Measurements from ENCODE around the gene GPATCH2L. TPM values are rescaled to one million over a fixed set of nuclear protein-coding genes. Genes with fewer than 3 reads are reported as not detected.

Gene GPATCH2L
- total RNA-seq, 6 experiments from 2014 or later = 38.3 to 44.8 (median 41.9) TPM

DNA sequence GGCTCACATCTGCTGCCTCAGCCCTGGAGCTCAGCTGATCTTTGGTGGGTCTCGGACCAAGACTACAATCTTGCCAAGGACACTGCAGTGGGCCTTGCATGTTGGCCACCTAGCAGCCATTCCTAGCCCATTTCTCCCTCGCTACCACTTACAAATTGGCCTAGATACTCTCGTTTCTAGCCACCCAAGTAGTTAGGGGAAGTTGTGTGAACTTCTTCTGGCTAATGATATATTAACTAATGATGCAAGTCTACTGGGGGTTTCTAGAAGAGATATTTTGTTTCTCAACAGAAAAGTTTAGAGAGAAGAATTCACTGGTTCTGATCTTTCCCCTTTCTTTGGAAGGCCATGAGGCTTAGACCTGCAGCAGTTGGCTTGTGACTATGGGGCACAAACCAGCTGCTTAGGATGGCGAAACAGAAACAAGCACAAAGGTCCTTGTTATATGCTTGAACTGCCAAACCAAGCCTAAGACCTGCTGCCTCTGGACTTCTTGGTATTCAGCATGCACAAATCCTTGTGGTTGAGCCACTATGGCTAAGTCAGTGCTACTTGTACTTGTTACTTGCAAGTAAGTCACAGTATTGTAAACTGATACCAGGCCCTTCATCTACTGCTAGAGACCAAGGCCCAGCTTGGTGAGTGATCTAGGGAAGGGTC, 30.5 kb upstream of the GPATCH2L start:
- Mint-ChIP-seq H3K9me3 (no peaks in the 10 kb centered on the region), H3K4me3 (no peak overlapping the region), H3K36me3 (ENCODE audit: low read depth) (no peaks in the 10 kb centered on the region), H3K27ac (no peak overlapping the region), H3K4me1 (ENCODE audit: low read depth) (no peaks in the 10 kb centered on the region), H3K27me3 (ENCODE audit: insufficient read depth) (peaks cover 28% of the 10 kb centered on the region)
- no peak for DNase-seq
- TF ChIP-seq, protein P1, sequence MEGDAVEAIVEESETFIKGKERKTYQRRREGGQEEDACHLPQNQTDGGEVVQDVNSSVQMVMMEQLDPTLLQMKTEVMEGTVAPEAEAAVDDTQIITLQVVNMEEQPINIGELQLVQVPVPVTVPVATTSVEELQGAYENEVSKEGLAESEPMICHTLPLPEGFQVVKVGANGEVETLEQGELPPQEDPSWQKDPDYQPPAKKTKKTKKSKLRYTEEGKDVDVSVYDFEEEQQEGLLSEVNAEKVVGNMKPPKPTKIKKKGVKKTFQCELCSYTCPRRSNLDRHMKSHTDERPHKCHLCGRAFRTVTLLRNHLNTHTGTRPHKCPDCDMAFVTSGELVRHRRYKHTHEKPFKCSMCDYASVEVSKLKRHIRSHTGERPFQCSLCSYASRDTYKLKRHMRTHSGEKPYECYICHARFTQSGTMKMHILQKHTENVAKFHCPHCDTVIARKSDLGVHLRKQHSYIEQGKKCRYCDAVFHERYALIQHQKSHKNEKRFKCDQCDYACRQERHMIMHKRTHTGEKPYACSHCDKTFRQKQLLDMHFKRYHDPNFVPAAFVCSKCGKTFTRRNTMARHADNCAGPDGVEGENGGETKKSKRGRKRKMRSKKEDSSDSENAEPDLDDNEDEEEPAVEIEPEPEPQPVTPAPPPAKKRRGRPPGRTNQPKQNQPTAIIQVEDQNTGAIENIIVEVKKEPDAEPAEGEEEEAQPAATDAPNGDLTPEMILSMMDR (IDR thresholded peaks at IDR 0.05) = no peak

DNA sequence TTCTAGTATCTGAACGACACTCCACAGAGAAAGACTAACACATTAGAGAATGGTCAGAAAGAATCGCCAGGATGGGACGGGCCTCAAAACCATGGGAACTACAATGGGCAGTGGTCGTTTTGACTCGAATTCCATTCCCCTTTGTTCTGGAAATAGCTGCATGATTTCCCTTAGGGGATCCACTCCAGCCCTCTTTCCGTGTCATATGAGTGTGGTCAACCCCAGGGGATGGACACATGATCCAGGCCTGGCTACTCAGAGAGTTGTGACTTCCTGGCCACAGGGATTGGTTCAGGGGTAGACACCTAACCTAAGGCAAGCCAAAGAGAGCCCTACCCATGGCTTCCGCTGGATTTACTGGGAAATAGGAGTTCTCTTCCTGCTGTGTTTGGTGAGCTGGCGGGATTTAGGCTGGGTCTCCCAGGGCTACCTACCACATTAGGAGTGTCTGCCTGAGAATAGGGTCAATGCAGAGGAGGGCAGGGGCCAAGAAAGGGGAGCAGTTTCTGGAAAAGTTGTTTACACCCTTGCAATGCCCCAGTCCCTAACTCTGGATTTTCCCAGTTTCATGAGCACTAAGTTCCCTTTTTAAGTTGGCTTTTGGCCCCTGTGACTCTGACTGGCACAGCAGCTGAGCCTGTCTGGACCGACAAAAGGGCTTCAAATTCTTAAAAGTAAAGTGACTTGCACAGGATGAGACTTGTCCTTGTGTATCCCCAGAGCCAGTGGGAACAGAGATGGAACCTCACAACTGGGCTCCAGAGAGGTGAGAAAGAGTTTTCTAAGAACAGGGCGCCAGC, 28.1 kb upstream of the GPATCH2L start:
- TF ChIP-seq, protein P1 (IDR thresholded peaks at IDR 0.05) = no peak
- Mint-ChIP-seq H3K4me3 (no peak overlapping the region), H3K27me3 (ENCODE audit: insufficient read depth) (peaks cover 21% of the 10 kb centered on the region), H3K9me3 (no peaks in the 10 kb centered on the region), H3K27ac (no peak overlapping the region), H3K36me3 (ENCODE audit: low read depth) (no peaks in the 10 kb centered on the region), H3K4me1 (ENCODE audit: low read depth) (no peaks in the 10 kb centered on the region)
- no peak for DNase-seq

DNA sequence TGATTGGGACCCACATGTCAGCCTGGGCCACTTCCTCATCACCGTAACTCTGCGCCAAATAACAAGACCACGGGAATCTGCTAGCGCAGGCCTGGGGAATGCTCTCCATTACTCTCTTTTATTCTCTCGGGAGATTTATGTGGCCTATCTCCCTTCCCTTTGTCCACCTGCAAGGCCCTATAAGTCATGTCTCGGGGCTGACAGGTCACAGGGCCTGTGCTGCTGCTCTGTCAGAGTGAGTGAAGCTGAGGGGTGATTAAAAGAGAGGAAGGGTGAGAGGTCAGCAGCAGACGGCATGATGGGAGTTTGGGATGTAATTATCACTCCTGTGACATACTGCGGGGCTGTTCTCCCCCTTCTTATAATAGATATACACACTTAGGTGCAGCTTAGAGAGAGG, 26.2 kb upstream of the GPATCH2L start:
- Mint-ChIP-seq H3K9me3 (no peaks in the 10 kb centered on the region), H3K27me3 (ENCODE audit: insufficient read depth) (peaks cover 23% of the 10 kb centered on the region), H3K27ac (no peak overlapping the region), H3K4me3 (no peak overlapping the region), H3K4me1 (ENCODE audit: low read depth) (no peaks in the 10 kb centered on the region), H3K36me3 (ENCODE audit: low read depth) (no peaks in the 10 kb centered on the region)
- TF ChIP-seq, protein P1 (IDR thresholded peaks at IDR 0.05) = no peak
- DNase-seq = no peak

DNA sequence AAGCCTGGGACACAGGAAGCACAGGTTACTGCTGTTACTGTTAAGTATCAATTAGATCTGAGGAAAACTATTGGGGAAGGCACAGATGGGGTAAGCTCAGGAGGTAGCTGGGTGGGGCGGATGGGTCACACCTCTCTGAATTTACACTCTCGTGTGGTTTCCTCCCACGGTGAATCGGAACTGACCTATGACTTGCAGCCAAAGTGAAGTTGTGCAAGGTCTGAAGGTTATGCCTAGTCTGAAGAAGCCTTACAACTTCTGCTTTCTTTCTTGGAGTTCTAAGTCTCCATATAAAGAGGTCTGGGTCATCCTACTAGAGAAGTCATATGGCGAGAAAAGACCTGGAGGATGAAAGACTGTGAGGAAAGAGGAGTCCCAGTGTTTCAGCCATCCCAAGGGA, 25.6 kb upstream of the GPATCH2L start:
- Mint-ChIP-seq H3K9me3 (no peaks in the 10 kb centered on the region), H3K4me3 (no peak overlapping the region), H3K27me3 (ENCODE audit: insufficient read depth) (peaks cover 28% of the 10 kb centered on the region), H3K4me1 (ENCODE audit: low read depth) (no peaks in the 10 kb centered on the region), H3K27ac (no peak overlapping the region), H3K36me3 (ENCODE audit: low read depth) (no peaks in the 10 kb centered on the region)
- no peak for DNase-seq
- TF ChIP-seq, protein P1 (IDR thresholded peaks at IDR 0.05) = no peak

DNA sequence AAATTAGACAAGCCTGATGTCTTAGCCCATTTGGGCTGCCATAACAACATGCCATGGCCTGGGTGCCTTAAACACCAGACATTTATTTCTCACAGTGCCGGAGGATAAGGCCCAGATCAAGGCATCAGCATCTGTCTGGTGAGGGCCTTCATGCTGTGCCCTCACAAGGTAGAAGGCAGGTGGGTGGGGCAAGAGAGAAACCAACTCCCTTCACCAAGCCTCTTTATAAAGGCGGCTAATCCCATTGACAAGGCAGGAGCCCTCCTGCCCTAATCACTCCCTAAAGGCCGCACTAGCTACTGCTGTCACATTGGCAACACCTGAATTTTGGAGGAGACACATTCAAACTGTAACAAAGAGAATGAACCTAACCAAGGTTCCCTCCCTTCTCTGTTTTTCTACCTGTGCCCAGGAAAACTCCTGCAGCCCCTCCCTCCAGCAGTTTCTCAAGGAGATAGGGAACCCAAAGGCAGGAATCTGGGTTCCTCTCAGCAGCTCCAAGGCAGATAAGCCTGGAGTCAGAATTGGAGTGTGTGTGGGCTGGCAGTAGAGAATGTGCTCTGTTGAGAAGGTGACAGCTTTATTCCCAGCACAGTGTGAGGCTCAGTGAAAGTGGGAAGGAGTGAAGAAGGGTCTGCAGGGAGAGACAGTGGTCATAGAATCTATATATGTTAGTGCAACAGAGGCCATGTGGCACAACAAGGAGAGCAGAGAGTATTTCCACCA, 21.7 kb upstream of the GPATCH2L start:
- no peaks in the 10 kb centered on the region for H3K9me3 Mint-ChIP-seq
- no peak overlapping the region for H3K27ac Mint-ChIP-seq
- TF ChIP-seq, protein P1 (IDR thresholded peaks at IDR 0.05) = no peak
- H3K36me3 Mint-ChIP-seq (ENCODE audit: low read depth) = no peaks in the 10 kb centered on the region
- DNase-seq = no peak
- no peaks in the 10 kb centered on the region for H3K4me1 Mint-ChIP-seq (ENCODE audit: low read depth)
- H3K4me3 Mint-ChIP-seq = no peak overlapping the region
- peaks cover 20% of the 10 kb centered on the region for H3K27me3 Mint-ChIP-seq (ENCODE audit: insufficient read depth)
